GM21786 (cell line): ENCODE results near the gene FGD4.
A peak's percentile ranks its signal among the peaks of the same experiment; 100 is the strongest.

Experiments
- ATAC-seq: cut with Tn5 transposase; IDR thresholded peaks from one replicate; pipeline ENCODE4 v1.9.1; 2021; ENCODE audit not compliant: unreplicated experiment

Gene FGD4

DNA sequence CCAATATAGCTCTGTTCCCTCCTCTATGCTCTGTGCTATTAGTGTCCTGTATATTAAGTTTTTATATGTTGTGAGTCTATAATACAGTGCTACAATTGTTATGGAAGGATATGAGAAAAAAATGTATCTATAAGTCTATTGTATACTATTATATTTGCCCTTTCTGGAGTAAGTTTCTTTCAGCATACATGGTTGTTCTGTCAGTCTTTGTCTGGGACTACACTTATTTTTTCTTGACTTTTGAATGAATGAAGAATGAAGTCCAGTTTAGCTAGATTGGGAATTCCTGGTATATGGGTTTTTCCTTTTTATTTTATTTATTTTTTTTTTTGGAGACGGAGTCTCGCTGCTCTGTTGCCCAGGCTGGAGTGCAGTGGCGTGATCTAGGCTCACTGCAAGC is 203.7 kb downstream of the FGD4 start:
- no peak for ATAC-seq

DNA sequence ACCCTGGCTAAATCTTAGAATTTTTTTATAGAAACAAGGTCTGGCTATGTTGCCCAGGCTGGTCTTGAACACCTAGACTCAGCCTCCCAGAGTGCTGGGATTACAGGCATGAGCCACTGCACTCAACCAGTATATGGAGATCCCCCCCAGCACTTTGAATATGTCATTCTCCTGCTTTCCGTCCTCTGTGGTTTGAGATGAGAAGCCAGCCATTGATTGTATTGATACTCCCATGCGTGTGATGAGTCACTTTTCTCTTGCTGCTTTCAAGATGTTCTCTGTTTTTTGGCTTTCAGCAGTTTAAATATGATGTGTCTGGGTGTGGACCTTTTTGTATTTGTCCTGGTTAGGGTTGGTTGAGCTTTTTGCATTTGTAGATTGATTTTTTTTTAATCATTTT is 204.5 kb downstream of the FGD4 start:
- ATAC-seq, result peak; percentile 88

DNA sequence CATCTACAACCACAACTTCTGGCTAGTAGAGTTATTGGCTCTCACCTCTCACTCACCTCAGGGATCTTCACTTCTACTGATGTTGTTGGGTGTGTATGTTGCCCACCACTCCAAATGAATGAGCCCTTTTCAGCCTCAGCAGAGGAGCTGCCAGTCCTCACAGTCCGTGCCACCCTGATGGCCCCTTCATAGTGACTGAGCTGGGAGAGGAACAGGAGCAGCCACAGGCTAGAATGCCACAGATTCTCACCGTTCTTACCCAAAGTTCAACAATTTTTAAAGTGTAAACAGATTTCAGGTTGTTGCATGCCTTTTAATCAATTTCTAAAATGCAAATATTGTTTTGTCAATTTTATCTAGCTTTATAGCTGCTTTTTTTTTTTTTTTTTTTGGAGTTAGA is 205.2 kb downstream of the FGD4 start:
- ATAC-seq, result no peak

DNA sequence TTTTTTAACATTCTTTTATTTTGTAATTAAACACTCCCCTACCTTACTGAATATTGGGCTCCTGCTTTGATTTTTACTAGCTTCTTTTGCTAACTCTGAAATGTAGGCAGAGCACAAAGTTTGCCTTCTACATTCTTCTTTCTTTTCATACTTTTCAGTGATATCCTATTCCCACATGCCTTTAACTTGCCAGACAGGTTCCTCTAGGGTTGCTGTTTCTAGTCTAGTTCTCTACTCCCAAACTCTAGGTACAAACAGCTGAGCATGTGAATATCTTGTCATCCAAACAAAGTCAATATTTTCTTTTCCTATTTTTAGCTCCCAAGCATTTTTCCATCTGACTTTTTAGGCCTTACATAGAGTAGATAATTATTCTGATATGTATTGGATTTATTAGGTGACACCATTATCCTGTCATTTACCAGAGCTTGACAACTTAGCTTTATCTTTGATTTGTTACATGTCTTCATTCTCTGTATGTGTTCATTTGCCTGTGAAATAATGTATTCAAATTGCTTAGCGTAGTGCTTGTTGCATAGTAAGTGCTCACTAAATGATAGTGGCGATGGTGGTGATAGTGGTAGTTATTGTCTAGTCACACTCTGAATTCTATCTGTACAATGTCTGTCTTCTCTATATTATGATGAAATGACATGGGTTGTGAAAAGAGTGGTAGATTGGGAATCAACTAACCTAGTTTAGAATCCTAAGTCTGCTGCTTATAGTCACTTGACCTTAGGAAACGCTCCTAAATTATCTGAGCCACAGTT is 206.2 kb downstream of the FGD4 start:
- ATAC-seq, result no peak

DNA sequence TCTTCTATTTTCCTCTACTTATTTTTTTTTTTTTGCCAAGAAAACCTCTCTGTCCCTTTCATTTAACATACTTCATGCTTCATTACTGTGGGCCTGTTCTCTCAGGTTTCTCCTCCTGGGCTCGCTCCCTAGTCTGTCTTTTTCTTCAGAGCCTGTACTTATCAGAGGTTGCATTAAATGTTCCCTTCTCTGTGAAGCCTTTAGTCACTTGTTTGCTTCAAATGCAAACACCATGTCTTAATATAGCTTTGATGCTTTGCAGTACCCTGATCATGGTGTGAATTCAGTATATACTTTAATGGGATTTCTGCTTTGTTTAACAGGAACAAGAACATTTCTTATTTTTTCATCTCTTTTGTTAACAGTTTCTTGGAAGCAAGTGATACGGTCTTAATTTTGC is 207.1 kb downstream of the FGD4 start:
- no peak for ATAC-seq

DNA sequence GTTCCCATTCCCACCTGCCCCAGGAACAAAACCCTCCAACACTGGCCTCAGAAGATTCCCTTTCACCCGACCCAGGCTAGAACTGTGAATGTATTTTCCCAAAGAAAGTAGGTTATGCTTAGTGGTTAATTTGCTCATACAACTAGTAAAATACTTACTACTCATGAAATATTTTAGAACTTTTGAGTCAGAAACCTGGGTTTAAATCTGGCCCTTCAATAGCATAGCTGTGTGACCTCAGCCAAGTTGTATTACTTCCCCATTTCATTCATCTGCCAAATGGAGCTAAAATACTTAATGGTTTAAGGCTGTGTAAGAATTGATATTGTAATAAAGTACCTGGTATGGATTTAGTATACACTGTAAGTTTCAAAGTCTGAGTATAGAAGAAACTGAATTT is 210.6 kb downstream of the FGD4 start:
- ATAC-seq, result peak; percentile 61

DNA sequence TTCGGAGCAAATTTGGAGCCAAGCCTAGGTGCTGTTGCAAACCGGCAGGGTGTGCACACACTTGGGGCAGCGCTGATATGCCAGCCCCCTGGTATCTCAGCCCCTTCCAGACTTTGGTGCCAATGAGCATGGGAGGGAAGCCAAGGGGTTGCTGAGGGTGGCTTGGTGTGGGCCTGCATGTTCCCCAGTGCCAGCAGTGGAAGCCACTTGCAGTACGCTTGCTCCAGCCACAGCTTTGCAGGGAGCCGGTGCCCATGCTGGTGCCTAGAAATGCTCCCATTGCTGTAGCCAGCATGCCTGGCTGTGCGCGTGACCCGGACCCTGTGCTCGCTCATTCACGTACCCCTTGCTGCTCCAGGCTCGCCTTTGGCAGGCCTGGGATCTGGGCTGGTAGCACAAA is 212.6 kb downstream of the FGD4 start:
- ATAC-seq, result no peak

DNA sequence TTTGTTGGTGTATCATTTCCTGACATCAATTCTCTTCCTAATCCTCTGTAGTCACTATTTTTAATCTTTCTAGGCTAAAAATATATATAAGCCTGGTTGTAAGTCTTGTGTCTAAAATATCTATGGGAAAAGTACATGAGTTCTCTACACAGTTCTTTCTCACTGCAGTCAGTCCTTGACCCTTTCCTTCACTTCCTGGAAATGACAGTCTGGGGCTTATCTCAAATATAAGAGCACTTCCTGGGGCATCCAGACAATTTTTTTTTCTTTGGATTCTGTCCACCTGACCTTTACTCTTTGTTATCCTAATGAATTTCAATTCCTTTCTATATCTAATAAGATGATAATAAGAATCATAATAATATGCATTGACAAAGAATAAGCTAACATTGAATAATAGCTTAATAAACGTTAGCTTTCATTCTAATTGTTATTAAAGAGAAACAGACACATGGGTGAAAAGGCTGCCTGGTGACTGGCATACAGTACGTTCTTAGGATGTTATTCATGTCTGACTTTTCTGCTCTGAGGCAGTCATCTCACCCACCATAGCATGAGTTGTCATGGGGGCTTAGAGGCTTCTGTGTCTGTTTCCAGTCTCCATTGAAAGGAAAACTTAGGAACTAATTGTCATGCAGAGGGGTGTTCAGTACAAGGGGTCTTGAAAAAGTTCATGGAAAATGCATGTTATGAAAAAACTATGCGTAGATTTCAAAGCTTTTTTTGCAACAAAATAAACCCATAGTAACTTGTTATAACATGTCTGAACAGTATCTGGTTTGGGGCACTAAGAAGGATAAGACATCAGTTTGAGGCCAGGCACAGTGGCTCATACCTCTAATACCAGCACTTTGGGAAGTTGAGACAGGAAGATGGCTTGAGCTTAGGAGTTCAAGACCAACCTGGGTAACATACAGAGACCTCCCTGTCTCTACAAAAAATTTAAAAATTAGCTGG is 213.6 kb downstream of the FGD4 start:
- no peak for ATAC-seq

DNA sequence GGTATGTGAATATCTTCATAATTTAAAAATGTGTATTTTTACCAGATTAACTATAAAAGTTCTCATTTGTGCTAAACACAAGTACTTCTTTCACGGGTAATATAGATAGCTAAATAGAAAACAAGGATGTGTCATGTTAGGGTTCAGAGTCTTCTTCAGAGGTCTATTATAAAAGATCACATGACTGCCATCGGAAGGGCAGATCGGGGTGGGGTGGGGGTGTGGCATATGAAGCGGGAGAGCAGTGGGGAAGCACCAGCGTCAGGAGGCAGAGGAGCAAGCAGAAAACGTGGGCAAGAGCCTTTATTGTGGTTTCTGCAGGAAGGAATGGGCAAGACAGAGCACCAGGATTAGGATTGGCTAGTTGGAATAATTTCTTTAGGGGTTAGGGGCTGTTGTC is 216.1 kb downstream of the FGD4 start:
- no peak for ATAC-seq

DNA sequence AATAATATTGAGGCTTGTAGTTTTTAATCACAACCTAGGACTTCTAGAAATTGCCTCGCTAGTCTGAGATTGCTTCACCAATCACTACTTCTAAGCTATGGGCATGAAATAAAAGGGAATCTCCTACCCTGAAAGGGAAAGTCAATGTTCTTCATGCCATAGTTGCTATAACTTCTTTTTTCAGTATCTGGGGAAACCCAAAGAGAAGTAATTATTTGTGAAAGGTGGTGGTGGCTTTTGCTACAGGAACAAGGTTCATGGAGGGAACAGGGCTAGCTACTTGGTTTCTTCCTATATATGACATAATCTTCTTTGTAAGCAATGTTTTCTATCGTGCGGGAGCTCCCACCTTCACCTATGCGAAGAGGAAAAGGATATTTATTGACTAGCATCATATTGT is 218.2 kb downstream of the FGD4 start:
- no peak for ATAC-seq

DNA sequence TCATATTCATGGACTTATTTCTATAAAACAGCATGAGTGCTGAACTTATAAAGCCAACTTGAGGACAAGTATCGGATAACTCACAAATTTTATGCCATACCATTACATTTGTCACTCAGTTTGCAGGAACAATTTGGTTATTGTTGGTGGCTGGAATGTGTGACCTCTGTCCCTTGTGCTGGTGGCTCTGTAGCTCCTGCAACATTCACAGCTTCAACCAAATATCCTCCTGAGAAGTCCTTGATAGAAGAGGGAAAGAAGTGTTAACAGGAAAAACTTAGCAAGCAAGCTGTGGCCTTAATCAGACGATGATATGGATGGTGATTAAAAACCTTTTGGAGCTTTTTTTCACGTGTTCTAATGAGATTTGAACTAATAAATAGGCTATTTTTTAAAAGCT is 218.8 kb downstream of the FGD4 start:
- no peak for ATAC-seq

DNA sequence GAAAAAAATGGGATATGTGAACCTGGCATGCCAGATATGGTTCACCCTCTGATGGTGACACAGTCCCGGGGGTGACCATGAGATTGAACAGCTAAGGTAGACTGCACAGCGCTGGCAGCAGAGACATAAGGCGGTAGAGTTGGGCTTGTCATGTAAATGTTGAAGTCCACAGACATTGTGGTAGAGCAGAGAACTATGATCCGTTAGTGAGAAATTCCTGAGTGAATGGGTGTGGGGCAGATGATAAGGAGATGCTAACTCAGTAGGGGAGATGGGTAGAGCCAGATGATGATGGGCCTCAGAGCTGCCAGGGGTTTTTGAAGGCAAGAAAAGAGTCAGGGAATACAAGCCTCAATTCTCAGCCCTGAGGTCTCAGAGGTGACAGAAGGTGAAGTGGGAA is 228.6 kb downstream of the FGD4 start:
- no peak for ATAC-seq

DNA sequence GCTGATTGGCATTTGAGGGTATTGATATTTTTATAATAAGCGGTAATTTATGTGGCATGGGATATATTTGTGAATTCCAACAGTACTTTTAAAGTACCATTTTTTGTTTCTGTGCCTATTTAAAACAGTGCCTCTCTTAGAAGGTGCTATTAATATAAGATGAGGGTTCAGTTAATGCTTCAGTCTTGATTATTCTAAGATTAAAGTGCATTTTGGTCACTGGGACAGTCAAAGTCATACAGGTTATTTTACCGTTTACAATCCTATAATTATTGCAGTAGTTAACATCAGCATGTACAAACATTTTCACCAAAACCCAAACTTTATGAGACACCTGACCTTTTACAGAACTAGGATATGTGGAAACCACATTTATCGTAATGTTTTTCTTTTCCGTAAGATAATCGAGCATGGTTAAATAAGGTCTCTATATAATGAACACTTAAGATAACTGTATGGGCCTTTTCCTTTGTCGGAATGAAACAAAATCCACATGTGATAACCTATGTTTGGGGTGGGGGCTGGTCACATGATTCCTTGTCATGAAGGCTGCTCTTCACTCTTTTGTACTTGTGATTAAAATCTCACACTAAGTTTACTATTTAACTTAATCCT is 242.0 kb downstream of the FGD4 start:
- ATAC-seq, result no peak

DNA sequence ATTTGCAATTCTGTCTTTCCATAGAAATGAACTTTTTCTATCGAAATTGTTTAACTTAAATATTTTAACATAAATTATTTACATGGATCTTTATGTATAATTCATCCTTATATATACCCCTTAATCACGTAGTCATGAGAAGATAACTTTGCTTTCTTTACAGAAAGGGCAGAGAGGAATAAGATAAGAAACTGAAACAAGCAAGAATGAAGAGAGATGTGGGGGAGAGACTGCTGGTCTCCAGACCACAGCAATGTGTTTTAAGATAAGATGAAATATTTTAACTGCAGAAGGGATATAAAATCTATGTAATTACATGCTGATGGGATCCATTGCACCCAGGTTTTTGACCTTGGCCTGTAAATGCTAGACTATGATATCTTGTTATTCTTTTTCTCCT is 245.1 kb downstream of the FGD4 start:
- ATAC-seq, result no peak

DNA sequence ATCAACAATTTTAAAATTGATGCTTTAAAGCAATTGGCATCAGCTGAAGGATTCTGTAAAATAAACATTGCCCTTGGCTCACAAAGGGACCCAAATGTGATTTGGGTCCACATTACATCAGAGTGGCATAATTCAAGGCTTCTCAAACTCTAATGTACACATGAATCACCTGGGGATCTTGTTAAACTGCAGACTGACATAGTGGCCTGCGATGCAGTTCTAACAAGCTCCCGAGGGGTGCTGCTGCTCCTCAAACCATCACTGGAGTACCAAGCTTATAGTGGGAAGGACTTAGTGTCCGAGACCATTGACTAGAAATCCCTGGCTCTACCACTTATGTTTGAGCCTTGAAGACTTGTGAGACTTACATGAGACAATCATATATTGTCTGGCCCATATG is 247.9 kb downstream of the FGD4 start:
- no peak for ATAC-seq

DNA sequence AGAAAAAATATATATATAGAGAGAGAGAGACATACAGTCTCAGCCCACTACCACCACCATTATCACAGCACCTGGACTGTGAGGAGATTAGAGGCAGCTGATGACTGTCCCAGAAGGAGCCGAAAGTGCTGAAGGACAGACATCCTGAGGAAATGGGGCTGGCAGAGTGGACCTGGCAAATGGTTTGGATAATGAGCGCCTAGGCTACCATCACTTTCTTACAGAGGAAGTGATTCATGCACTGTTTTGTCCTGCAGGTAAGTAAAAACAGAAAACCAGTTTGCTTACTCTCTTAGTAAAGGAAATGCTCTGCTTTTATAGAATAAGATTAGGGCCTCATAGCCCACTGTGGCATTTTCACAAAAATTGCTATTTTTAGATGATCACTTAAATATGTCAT is 251.2 kb downstream of the FGD4 start:
- ATAC-seq, result no peak

DNA sequence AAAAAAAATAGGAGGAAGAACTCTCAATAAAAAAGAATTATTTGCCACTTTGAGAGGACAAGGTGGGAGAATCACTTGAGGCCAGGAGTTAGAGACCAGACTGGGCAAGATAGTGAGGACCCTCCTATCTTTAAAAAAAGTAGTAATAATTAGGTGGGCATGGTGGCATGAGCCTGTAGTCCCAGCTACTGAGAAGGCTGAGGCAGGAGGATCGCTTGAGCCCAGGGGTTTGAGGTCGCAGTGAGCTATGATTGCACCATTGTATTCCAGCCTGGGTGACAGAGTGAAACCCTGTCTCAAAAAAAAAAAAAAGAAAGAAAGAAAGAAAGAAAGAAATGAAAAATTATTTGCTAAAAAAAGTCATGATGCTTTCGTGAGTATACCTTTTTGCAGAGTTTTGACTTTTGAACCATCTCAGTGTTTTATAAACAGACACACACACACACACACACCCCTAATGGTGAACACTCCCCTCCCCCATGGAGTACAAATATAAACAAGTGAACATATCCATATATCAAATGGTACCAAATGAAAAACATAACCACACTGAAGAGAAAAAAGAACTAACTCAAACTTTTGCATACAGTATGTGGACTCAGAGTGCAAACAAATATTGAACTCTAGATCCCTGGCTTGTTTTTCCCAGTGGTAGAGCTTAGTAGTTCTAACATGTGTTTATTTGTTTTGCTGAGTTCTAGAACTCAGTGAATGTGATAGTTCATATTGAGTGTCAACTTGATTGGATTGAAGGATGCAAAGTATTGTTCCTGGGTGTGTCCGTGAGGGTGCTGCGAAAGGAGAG is 252.0 kb downstream of the FGD4 start:
- ATAC-seq, result no peak

DNA sequence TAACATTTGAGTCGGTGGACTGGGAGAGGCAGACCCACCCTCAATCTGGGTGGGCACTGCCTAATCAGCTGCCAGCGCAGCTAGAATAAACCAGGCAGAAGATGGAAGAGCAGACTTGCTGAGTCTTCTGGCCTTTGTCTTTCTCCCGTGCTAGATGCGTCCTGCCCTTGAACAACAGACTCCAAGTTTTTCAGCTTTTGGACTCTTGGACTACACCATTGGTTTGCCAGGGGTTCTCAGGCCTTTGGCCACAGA is 252.5 kb downstream of the FGD4 start:
- no peak for ATAC-seq

DNA sequence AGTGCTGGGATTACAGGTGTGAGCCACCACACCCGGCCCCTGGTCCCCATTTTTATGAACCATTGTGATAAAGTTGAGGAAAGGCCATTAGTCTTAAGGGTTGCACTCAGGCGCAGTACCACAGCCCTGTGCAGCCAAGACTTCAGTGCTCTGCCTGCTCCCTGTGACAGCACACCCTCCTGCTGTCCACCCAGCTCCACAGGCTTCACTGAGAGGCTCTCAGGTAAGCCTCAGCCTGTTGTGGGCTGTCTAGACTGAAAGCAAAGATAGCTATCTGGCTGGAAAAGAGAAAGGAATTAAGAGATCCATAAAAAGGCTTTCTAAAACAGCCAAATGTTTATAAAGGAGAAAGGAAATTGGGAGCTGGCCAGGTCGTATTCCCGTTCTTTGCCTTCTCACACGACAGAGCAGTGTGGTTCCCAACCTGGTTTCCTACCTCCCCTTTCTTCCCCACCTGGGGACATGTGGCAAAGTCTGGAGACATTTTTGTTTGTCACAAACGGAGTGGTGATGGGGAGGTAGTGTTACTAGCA is 260.6 kb downstream of the FGD4 start:
- ATAC-seq, result no peak

DNA sequence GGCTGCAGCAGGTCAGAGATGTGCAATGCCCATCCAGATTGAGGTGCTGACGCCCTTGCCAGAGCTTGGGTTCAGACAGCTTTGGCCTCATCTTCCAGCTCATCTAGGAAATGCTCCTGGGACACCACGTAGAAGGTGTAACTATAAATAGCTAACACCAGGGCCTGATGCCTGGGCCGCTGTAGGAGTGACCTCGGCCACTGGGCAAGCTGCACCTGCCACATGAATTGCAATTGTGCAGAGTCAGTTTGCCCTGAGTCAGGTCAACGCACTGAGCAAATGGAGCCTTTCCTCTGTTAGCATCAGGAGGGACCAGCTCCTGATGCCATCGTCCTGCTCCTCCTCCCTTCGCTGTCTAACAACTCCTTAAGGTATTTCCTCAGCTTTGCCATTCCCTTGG is 262.3 kb downstream of the FGD4 start:
- ATAC-seq, result no peak

DNA sequence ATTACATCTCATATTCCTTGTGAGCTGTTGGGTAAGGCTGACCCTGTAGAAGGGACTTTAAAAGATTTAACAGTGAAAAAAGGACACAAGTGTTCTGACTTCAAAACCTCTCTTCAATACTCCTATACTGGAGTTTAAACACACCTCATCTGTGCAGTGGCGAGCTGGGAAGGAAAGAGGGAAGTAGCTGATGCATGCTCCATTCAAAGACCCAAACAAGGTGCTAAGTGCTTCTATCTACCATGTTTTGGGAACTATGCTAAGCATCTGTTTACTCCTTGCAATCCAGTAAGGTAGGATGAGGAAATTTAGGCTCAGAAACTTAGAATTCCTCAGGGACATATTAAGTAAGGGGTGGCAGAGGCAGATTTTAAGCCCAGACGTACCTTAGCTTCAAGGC is 263.3 kb downstream of the FGD4 start:
- no peak for ATAC-seq
